HG02840 (cell line): ENCODE data around the gene CD200R1.

ENCODE experiments used
- ATAC-seq: cut with Tn5 transposase; IDR thresholded peaks from one replicate; pipeline ENCODE4 v1.9.1; 2021; ENCODE audit warnings: mild to moderate bottlenecking, moderate library complexity, moderate number of reproducible peaks; ENCODE audit not compliant: unreplicated experiment, low FRiP score

CD200R1 gene

DNA sequence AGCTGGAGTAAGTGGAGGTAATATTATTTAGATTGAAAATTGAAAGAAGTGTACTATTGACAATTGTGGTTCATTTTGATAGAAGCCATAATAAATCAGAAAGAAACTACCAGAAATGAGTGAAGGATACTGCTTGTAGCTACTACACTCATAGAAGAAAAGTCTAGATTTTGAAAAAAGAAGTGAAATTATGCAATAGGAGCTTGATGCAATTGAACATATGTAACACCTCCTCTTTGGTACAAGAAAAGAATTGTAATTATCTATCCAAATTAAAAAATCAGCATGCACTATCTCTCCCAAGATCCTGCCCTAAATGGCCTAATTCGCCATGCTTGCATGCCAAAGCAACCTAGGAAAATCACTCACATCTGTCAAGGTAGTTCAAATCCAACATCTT, 77.1 kb downstream of the CD200R1 start:
- no peak for ATAC-seq

DNA sequence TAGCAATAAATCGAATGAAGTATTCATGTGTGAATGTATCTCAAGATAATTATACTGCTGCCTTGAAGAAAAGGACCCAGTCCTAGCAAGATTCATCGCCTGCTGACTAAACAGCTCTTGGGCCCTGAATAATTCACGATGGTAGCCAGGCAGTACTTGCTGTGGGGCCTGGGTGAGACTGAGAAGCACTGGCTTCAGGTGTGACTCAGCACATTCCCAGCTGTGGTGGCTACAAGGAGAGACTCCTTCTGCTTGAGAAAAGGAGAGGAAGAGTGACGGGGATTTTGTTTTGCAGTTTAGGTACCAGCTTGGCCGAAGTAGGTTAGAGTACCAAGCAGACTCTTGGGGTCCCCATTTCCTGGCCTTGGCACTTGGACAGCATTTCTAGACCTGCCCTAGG, 80.6 kb downstream of the CD200R1 start:
- ATAC-seq, result no peak

DNA sequence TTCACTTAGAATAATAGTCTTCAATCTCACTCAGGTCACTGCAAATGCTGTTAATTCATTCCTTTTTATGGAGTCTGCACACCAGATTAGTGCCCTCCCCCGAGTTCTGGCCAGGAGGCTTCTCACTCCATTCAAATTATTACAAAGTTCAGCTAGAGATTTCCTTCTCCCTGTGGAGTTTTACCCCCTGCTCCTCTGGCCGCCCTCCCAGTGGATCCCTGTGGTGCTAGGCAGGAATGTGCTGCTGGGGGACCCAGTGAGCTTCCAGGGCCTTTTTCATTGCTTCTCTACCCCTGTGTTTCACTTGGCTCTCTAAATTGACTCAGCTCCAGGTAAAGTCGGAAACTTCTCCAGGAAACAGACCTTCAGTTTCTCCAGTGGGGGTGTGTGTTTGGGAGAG, 85.5 kb downstream of the CD200R1 start:
- no peak for ATAC-seq

DNA sequence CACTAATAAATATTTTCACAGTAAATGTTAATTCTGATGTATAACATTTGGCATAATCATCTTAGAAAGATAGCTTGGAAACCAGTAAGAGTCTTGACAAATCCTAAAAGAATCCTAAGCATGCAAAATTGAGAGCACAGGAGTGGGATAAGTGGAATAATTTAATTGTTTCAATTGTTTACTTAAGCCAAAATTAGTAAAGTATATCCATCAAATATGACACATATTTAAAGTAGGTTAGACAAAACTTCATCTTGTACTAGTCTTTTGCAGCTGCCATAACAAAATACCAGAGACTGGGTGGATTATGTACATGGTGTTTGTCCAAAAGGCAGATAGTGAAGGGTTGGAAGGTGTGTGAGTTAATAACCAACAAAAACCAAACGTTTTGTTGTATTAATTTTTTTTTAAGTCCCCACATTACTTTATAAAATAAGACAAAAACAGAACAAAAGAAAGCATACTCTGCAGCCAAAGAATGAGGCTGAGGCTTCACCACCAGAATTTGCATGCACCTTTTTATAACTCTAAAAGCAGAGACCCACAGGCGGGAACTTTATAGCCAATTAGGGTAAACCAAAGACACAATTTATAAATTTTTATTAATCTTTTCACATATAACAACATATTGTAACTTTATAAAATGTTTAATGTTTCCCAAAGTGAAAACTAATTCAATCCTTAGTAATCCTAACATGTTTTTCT, 86.4 kb downstream of the CD200R1 start:
- no peak for ATAC-seq

DNA sequence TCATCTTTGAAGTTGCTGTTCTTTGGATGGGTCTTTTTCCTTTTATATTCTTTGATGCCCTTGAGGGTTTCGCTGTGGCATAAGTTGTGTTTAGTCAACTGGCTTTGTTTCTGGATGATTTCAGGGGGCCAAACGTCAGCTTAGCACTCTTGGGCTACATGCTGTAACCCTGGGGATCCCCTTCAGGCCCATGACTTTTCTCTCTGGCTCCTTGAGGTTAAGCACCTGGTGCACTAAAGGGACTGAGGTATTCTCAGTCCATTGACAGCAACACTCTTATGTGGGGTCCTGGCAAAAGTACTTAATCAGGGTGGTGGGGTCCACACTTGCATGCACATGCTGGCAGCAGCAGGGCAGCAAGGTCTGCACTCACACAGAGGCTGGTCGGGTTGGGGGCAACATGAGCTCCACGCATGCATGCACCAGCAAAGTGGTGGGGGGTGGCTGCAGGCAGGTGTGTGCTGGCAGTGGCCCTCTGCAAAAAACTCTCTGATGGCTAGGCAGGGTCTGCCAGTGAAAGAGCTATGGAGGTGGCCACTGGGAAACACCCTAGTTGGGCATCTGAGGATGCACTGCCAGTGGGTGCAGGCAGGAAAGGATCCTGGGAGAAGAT, 90.1 kb downstream of the CD200R1 start:
- ATAC-seq, result no peak

DNA sequence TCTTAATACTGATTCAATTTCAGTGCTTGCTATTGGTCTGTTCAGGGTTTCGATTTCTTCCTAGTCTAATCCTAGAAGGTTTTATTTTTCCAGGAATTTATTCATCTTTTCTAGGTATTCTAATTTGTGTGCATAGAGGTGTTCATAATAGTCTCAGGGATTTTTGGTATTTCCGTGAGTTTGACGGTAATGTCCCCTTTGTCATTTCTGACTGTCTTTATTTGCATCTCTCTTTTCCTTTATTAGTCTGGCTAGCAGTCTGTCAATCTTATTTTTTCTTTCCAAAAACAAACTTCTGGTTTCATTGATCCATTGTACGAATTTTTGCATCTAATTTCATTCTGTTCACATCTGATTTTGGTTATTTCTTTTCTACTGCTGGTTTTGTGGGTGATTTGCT, 93.0 kb downstream of the CD200R1 start:
- ATAC-seq, result no peak

DNA sequence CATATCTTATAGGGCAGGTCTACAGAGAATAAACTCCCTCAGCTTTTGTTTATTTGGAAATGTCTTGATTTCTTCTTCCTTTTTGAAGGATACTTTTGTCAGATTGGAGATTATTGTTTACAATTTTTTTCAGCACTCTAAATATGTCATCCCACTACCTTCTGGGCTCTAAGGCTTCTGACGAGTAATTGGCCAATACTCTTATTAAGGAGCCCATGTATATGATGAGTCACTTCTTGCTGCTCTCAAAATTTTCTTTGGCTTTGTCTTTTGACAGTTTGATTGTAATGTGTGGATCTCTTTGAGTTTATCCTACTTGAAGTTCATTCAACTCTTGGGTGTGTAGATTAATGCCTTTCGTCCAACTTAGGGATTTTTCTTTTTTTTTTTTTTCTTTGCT, 99.3 kb downstream of the CD200R1 start:
- no peak for ATAC-seq

DNA sequence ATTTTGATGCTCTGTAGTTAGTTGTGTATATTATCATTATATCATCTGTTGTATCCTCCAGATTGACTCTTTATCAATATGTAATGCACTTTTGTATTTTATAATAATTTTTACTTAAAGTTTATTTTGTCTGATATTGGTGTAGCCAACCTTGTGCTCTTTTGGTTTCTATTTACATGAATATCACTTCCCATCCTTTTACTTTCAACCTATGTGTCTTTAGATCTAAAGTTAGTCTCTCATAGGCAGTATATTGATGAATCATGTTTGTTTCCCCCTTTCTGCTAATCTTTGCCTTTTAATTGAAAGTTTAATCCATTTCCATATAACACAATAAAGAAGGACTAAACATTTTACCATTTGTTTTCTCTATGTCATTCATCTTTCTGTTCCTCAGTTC, 100.2 kb downstream of the CD200R1 start:
- no peak for ATAC-seq

DNA sequence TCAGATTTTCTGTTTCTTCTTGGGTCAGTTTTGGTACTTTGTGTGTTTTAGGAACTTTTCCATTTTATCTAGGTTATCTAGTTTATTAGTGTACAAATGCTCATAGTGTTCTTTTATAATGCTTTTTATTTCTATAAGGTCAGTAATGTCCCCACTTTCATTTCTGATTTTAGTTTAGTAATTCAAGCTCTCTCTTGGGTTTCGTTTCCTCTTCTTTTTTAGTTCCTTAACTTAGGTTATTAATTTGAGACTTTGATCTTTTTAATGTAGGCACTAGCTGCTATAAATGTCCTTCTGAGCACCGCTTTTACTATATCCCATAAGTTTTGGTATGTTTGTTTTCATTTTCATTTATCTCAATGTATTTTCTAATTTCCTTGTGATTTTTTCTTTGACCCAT, 101.3 kb downstream of the CD200R1 start:
- ATAC-seq, result no peak

DNA sequence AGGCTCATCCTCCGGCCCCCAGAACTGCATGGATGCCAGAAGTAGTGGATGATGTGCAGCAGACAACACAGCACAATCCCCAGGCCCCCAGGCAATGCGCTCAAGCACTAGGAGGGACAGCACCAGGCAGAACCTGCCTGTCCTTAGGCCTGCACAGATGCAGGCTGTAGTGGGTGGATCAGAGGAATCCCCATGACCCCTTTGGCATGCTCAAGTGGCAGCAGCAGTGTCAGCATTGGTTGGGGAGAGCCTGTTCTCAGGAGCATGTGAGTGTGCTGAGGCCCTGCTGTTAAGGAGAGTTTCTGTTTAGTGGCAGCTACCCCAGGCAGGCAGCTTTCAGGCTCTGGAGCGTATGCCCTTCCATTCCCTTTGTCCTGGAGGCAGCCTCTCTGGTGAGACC, 103.2 kb downstream of the CD200R1 start:
- no peak for ATAC-seq
